Astrocyte of the spinal cord (primary cell): ENCODE results near the gene DISP3.

Experiments
- DNase-seq: peaks from one replicate; pipeline ENCODE4 v3.0.0; 2011; ENCODE audit warnings: low read depth, low spot score
- H3K4me3 ChIP-seq: 2 replicates; pipeline ENCODE4 v1.5.1; 2011; ENCODE audit warnings: low read depth, mild to moderate bottlenecking, low read length, moderate library complexity
- in situ Hi-C: cut with HindIII; loops from 2 replicates; pipeline ENCODE4 v1.10.0; 2017; ENCODE audit warnings: low sequenced_read_pairs
- TF ChIP-seq, protein P1 (sequence below): IDR thresholded peaks from 2 replicates; pipeline ENCODE4 v1.5.1; 2012; ENCODE audit warnings: low read depth, mild to moderate bottlenecking, low read length, inconsistent platforms

The DISP3 gene

DNA sequence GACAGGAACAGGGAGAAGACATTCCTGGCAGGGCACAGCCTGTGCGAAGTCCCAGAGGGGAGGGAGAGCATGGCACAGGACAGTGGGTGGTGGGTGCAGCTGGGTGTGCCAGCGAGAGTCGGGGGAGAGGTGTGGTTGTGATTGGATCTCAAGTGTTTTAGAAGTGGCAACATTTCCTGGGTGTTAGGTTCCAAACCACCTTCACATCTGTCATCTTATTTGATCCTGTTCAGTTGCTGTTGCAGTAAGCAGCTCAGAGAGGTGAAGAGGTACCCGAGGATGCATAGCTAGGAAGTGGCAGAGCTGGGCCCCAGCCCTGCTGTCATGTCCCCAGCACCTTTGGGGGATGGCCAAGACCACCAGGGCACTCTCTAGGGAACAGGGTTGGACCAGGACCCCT, 22.0 kb upstream of the DISP3 start:
- no peak overlapping the region for H3K4me3 ChIP-seq
- TF ChIP-seq, protein P1, sequence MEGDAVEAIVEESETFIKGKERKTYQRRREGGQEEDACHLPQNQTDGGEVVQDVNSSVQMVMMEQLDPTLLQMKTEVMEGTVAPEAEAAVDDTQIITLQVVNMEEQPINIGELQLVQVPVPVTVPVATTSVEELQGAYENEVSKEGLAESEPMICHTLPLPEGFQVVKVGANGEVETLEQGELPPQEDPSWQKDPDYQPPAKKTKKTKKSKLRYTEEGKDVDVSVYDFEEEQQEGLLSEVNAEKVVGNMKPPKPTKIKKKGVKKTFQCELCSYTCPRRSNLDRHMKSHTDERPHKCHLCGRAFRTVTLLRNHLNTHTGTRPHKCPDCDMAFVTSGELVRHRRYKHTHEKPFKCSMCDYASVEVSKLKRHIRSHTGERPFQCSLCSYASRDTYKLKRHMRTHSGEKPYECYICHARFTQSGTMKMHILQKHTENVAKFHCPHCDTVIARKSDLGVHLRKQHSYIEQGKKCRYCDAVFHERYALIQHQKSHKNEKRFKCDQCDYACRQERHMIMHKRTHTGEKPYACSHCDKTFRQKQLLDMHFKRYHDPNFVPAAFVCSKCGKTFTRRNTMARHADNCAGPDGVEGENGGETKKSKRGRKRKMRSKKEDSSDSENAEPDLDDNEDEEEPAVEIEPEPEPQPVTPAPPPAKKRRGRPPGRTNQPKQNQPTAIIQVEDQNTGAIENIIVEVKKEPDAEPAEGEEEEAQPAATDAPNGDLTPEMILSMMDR: no peak
- no peak for DNase-seq
- in situ Hi-C loops: no loop called here

DNA sequence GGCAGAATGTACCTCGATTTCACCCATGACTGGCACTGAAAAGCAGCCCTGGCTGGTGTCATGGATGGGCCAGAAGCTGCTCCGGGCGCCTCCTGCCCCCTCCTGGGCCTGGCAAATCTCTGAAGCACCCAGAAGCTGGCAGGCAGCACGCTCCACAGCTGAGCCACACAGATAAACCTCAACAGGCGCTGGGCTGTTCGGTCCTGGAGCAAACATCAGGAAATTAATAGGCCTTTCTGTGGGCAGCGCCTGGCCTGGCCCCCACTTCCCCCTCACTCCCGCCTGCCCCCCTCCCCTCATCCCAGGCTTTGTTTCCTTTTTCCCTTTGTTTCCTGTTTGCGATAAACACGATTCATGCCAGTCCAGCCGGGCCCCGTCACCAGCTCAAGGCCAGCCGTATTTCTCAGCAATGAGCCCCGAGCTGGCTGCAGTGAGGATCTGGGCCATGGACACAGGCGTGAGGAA, 20.1 kb upstream of the DISP3 start:
- TF ChIP-seq, protein P1: no peak
- DNase-seq: no peak
- no peak overlapping the region for H3K4me3 ChIP-seq
- in situ Hi-C loops: no loop called here

GRCh38 chr1:11461531-11462137, 17.3 kb upstream of the DISP3 start:
- no peak overlapping the region for H3K4me3 ChIP-seq
- TF ChIP-seq, protein P1: no peak
- no peak for DNase-seq
- in situ Hi-C loops: no loop called here

DNA sequence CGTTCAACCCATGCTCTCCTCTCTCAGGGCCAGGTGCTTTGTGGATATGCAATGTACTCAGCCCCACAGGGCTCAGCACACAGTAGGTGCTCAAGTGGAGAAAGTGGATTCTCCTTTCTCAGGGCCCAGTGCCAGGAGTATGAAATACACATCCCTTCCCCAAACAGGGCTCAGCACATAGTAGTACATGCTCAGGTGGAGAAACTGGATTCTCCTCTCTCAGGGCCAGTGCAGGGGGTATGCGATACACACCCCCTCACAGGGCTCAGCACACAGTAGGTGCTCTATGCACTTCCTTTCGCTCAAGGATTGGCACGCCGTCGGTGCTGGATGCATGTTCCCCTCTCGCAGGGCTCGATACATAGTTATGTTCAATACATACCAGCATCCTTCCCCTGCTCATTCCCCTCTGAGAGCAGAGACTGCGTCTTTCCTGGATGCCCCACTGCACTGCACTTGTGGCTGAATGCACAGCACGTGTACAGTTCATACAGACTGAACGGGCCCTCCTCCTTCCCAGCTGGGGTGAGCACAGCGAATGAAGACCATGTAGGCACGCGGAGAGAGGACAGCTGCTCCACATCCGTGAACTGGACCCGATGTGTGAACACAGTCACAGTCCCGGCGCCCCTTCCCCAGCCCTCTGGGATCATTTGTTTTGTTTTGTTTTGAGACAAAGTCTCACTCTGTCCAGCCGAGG, 16.6 kb upstream of the DISP3 start:
- no peak overlapping the region for H3K4me3 ChIP-seq
- DNase-seq: no peak
- TF ChIP-seq, protein P1: no peak
- in situ Hi-C loops: no loop called here

DNA sequence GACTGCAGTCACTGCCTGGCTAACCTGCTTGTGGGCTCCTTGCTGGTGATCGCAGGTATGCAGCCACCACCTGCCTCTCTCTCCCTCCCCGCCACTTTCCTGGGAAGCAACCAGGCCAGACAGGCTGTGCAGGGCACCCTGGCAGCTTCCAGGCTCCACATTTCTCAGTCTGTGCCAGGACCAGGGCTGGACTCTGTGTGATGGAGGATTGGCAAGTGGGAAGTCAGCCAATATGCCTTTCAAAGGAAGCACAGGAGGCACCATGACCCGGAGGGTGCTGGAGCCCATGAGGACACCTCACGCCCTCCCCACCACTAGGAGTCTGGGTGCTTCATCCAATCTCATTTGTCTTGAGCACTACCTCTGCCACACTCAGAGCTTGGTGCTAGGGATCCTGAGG, 15.8 kb upstream of the DISP3 start:
- DNase-seq: no peak
- in situ Hi-C loops: no loop called here

GRCh38 chr1:11465307-11465706, 13.6 kb upstream of the DISP3 start:
- H3K4me3 ChIP-seq: no peak overlapping the region
- TF ChIP-seq, protein P1: no peak
- in situ Hi-C loops: no loop called here
- no peak for DNase-seq

More for the DNA sequence above, 15.8 kb upstream of the DISP3 start:
- TF ChIP-seq, protein P1: no peak
- no peak overlapping the region for H3K4me3 ChIP-seq
